ENCODE data around the gene UQCRC1. TPM values are rescaled to one million over a fixed set of nuclear protein-coding genes. Genes with fewer than 3 reads are reported as not detected.

UQCRC1 gene
- total and polyA plus RNA-seq, 12 donors: 723 to 1,330 (median 1,035) TPM

DNA sequence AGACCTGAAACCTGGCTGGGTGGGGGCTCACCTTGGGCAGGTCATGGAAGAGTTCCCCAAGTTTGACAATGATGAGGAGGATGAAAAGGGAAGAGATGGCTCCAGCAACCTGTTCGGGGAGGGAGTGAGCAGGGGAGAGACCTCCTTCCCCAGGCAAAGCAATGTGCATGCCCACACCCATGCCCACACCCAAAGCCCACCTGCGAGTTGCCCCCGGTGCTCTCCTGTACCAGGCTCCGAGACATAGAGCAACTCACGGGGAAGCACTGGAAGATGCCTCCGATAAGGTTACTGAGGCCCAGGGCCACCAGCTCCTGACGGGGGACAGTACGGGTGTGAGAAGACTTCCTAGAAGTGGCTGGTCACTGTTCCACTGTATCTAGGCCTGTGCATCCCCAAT is 21.0 kb upstream of the UQCRC1 start:
- intact Hi-C loops (cut with DNase I): loop anchor here in 1 of 10 donors (10.0 kb wide), 1 partner anchor 166 kb away; a partner anchor contains a TSS

GRCh38 chr3:48629894-48630293 is 20.4 kb upstream of the UQCRC1 start:
- H3K4me1 ChIP-seq: peaks cover 0 to 13% (median 9%) of the 10 kb centered on the region in 9 donors
- H3K27ac ChIP-seq: no peak overlapping the region
- no peak overlapping the region for H3K4me3 ChIP-seq
- H3K27me3 ChIP-seq: no peaks in the 10 kb centered on the region
- ATAC-seq: no peak
- no peaks in the 10 kb centered on the region for H3K9me3 ChIP-seq
- peaks cover 0 to 85% (median 24%) of the 10 kb centered on the region in 9 donors for H3K36me3 ChIP-seq
- intact Hi-C loops (cut with DNase I): loop anchor here in 1 of 10 donors (10.0 kb wide), 1 partner anchor 165 kb away; a partner anchor contains a TSS
- TF ChIP-seq, protein P1, sequence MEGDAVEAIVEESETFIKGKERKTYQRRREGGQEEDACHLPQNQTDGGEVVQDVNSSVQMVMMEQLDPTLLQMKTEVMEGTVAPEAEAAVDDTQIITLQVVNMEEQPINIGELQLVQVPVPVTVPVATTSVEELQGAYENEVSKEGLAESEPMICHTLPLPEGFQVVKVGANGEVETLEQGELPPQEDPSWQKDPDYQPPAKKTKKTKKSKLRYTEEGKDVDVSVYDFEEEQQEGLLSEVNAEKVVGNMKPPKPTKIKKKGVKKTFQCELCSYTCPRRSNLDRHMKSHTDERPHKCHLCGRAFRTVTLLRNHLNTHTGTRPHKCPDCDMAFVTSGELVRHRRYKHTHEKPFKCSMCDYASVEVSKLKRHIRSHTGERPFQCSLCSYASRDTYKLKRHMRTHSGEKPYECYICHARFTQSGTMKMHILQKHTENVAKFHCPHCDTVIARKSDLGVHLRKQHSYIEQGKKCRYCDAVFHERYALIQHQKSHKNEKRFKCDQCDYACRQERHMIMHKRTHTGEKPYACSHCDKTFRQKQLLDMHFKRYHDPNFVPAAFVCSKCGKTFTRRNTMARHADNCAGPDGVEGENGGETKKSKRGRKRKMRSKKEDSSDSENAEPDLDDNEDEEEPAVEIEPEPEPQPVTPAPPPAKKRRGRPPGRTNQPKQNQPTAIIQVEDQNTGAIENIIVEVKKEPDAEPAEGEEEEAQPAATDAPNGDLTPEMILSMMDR (IDR thresholded peaks at IDR 0.05): no peak
- no peak for DNase-seq
- WGBS, 2 donors: 96 to 98% methylated on average over 12 of the region's 12 CpGs

More for the DNA sequence above, 21.0 kb upstream of the UQCRC1 start:
- TF ChIP-seq, protein P1 (IDR thresholded peaks at IDR 0.05): no peak
- ATAC-seq: no peak
- Histone ChIP-seq H3K36me3 (peaks cover 0 to 80% (median 21%) of the 10 kb centered on the region in 9 donors), H3K27me3 (no peaks in the 10 kb centered on the region), H3K4me1 (peaks cover 0 to 15% (median 9%) of the 10 kb centered on the region in 9 donors), H3K9me3 (no peaks in the 10 kb centered on the region), H3K4me3 (no peak overlapping the region), H3K27ac (no peak overlapping the region)
- no peak for DNase-seq
- 97 to 99% methylated on average over 8 of the region's 8 CpGs for WGBS, 2 donors

- no peaks in the 10 kb centered on the region for H3K9me3 ChIP-seq
- DNase-seq: no peak
- TF ChIP-seq, protein P1 (IDR thresholded peaks at IDR 0.05): no peak
- H3K27ac ChIP-seq: no peak overlapping the region
- intact Hi-C loops (cut with DNase I): no loop called here
- ATAC-seq: no peak
- H3K4me3 ChIP-seq: no peak overlapping the region
- 84% methylated on average over 13 of the region's 13 CpGs for WGBS, 2 donors
- peaks cover 0 to 91% (median 24%) of the 10 kb centered on the region in 9 donors for H3K36me3 ChIP-seq
- H3K4me1 ChIP-seq: no peaks in the 10 kb centered on the region
- H3K27me3 ChIP-seq: no peaks in the 10 kb centered on the region
Measured at GRCh38 chr3:48628277-48629017, 19.0 kb upstream of the UQCRC1 start.

- TF ChIP-seq, protein P1 (IDR thresholded peaks at IDR 0.05): no peak
- H3K27me3 ChIP-seq: no peaks in the 10 kb centered on the region
- WGBS, 2 donors: 91 to 92% methylated on average over 6 of the region's 6 CpGs
- H3K4me1 ChIP-seq: no peaks in the 10 kb centered on the region
- no peak overlapping the region for H3K27ac ChIP-seq
- DNase-seq (no peak), ATAC-seq (no peak)
- no peaks in the 10 kb centered on the region for H3K9me3 ChIP-seq
- H3K4me3 ChIP-seq: no peak overlapping the region
- peaks cover 0 to 63% (median 22%) of the 10 kb centered on the region in 9 donors for H3K36me3 ChIP-seq
- intact Hi-C loops (cut with DNase I): no loop called here
Measured at GRCh38 chr3:48625600-48625999, 16.2 kb upstream of the UQCRC1 start.
